GM21723 (cell line): ENCODE results near the gene PRKAG1.
A peak's percentile ranks its signal among the peaks of the same experiment; 100 is the strongest.

ENCODE experiments used
- ATAC-seq: cut with Tn5 transposase; IDR thresholded peaks from one replicate; pipeline ENCODE4 v1.9.1; 2021; ENCODE audit warnings: mild to moderate bottlenecking, moderate library complexity; ENCODE audit not compliant: unreplicated experiment

The PRKAG1 gene

DNA sequence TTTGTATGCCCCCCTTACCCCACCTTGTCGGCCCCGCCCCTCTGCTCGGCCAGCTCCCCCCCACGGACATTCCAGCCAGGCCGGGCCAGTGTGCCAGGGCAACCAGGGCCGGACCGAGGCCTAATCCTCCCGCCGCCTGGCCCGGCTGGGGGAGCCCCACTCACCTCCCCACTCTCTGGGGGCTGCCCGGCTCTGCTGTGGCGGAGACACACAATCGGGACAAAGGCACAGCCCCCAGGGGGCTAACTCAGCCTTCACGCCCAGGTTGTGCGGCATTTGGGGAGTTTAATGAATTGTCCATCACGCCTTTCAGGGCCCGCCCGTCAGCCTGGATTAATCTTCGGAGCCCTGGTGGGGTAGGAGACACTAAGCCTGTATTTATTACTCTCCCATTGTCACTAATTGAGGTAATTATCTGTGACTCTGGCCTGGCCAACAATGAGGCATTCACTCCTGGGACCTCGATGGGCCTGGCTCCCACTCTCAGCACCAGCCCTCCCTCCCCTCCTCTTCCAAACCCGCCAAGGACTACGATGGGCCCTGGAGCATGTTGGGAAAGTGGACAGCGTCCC is 31.8 kb downstream of the PRKAG1 start:
- no peak for ATAC-seq

DNA sequence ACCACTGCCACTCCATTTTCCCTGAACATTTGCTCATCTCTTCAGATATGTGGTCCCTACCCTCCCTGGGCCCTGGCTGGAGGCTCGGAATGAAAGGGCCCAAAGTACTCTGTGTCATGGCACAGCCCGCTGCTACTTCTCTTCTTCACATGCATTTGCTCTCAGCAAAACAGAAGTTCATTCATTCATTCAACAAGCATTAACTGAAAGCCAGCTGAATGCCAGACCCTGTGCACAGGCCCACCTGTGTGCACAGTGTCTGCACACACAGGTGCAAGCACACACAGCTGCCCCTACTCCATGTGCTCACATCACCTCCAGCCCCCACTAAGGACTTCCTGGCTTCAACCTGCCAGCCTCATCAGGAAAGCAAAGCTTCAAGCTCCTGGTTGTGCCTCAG is 32.7 kb downstream of the PRKAG1 start:
- ATAC-seq = no peak

DNA sequence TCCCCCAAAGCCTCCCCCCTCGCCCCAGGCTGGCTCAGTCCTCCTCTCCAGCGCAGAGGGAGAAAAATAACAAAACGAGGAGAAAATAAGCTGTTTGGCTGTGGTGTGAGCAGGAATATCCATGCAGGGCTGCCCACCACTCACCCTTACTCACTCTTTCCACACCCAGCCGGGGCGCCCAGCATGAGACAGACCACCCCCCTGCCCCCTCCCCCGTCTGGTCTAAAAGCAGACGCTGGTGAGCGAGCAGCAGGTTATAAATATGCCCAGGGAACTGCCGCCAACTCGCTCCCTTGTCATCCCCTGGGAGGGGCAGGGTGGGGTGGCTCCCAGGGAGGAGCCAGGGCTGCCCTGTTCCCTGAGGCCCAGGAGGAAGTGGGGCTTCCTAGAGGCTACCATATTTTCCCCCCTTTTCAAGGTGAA is 33.1 kb downstream of the PRKAG1 start:
- ATAC-seq = no peak

DNA sequence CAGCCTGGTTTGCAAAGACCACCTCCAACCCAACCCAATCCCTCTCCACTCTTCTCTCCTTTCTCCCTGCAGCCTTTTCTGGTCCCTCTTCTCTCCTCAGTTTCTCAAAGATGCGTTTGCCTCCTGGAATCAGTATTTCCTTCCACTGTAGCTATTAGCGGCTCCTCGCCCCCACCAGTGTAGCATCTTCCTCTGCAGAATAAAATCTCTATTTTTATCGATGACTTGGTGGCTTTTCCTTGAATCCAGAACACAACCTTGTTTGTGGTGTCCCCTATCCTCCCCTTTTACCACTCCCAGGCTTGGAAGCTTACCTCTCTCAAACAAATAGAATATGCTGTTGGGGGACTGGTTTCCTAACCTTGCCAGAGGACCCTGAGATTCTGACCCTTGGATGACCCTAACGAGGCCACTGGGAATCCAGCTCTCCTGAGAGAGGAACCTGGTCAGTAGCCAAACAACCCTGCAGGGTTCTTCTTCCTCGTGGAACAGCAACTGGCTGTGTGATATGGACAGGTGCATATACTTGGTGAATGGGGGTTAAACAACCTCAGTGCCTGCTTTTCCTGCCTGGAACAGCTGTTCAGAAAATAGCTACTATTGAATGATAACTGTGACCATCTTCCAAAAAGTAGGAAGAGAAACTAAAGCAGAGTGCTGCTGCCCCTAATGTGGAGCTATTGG is 36.0 kb downstream of the PRKAG1 start:
- ATAC-seq = no peak

DNA sequence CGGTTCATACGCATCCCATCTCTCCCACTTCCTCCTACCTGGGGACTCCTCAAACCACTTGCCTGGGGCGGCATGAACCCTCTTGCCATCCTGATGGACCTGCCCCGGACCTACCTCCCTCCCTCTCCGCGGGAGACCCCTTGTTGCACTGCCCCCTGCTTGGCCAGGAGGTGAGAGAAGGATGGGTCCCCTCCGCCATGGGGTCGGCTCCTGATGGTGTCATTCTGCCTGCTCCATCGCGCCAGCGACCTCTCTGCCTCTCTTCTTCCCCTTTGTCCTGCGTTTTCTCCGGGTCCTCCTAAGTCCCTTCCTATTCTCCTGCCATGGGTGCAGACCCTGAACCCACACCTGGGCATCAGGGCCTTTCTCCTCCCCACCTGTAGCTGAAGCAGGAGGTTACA is 36.8 kb downstream of the PRKAG1 start:
- ATAC-seq = no peak

DNA sequence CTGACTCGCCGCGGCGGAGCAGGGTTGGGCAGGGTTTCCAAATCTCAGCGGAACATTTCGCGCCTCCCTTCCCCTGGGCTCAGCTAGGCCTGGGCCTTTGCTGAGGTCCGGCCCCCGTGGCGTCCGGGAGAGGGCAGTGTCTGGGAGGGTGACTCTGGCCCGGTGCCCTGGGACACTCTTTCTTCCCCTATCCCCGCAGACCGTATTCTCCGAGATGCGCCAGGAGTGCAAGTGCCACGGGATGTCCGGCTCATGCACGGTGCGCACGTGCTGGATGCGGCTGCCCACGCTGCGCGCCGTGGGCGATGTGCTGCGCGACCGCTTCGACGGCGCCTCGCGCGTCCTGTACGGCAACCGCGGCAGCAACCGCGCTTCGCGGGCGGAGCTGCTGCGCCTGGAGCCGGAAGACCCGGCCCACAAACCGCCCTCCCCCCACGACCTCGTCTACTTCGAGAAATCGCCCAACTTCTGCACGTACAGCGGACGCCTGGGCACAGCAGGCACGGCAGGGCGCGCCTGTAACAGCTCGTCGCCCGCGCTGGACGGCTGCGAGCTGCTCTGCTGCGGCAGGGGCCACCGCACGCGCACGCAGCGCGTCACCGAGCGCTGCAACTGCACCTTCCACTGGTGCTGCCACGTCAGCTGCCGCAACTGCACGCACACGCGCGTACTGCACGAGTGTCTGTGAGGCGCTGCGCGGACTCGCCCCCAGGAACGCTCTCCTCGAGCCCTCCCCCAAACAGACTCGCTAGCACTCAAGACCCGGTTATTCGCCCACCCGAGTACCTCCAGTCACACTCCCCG is 37.4 kb downstream of the PRKAG1 start:
- ATAC-seq = no peak

DNA sequence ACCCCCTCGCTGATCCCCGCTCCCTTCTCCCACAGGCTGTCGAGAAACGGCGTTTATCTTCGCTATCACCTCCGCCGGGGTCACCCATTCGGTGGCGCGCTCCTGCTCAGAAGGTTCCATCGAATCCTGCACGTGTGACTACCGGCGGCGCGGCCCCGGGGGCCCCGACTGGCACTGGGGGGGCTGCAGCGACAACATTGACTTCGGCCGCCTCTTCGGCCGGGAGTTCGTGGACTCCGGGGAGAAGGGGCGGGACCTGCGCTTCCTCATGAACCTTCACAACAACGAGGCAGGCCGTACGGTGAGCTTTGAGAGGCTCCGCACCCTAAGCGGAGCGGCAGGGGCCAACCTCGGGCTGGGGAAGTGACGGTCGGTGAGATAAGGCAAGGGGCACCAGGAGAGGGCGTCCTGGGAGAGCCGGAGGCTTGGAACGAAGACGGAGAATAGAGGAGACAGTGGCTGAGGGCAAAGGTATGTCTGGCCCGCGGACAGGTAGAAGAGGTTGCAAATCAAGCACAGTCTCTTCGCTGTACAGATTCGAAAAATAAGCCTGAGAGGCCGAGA is 38.1 kb downstream of the PRKAG1 start:
- no peak for ATAC-seq

DNA sequence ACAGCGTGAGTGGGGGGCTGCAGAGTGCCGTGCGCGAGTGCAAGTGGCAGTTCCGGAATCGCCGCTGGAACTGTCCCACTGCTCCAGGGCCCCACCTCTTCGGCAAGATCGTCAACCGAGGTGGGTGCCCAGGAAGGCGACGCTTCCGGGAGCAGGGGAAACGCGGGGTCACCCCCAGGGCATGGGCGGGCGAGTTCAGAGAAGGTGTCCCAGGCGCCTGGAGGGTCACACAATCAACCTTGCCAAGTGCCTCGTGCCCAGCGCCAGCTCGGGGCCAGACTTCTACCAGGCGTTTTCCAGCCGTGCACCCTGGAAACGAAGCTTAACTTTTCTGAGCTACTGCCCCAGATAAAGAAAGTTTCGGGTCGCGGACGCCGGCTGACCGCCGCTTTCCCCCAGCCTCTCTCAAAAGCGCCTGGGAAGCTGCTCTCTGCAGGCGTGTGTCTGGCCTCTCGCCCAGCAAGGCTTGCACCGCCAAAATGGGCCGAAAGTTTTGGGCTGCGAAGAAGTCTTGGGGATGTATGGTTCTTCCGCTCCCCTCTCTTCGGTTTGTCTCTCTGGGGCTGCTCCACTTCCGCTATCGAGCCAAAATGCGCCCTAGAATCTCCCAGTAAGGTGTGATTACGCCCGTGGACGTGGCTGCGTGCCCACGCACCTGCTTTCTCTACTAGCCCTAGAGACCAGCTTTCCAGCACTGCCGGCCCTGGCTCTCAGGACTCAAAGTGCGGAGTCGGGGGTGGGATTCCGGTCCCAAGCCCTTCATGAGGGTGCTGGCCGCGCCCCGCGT is 38.8 kb downstream of the PRKAG1 start:
- ATAC-seq = no peak

DNA sequence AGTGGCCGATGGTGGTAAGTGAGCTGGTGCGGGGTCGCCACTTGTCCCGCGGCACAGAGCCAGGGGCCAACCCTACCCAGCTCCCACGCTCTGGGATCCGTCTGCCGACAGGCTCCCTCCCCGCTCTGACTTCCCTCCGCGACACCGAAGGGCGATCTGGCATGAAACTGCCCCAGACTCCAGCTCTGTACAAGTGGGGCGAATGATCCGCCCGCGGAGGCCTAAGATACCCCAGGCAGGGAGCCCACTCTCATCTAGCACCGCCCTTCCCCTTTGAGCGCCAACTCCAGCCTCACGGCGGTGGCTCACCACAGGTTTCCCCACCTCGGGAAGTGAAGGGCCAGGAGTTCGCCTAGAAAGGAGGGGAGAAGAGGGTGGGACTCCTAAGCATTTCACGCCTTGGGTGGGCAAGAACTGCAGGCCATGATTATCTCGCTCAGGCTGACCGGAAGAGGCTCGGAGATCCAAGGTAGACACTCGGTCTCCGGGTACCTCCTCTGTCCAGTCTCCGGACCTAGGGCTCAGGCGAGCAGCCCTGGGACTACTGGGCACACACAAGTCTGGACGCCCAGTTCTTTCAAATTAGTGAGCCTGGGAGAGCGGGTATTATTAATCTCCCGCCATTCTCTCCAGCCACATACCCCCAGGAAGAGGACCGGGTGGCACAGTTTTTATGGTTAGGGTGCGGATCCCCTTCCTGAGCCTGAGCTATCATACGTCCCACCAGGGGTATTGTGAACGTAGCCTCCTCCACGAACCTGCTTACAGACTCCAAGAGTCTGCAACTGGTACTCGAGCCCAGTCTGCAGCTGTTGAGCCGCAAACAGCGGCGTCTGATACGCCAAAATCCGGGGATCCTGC is 39.6 kb downstream of the PRKAG1 start:
- ATAC-seq = no peak

DNA sequence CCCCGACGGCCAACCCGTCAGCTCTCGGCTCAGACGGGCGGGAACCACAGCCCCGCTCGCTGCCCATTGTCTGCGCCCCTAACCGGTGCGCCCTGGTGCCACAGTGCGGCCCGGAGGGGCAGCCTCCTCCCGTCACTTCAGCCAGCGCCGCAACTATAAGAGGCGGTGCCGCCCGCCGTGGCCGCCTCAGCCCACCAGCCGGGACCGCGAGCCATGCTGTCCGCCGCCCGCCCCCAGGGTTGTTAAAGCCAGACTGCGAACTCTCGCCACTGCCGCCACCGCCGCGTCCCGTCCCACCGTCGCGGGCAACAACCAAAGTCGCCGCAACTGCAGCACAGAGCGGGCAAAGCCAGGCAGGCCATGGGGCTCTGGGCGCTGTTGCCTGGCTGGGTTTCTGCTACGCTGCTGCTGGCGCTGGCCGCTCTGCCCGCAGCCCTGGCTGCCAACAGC is 40.3 kb downstream of the PRKAG1 start, which contains the start of gene WNT1:
TSS of gene WNT1 (plus strand) at position 32 of the 450 bp plus-strand sequence. CDS start at position 361, 329 bp downstream.
- ATAC-seq = peak; percentile 8

DNA sequence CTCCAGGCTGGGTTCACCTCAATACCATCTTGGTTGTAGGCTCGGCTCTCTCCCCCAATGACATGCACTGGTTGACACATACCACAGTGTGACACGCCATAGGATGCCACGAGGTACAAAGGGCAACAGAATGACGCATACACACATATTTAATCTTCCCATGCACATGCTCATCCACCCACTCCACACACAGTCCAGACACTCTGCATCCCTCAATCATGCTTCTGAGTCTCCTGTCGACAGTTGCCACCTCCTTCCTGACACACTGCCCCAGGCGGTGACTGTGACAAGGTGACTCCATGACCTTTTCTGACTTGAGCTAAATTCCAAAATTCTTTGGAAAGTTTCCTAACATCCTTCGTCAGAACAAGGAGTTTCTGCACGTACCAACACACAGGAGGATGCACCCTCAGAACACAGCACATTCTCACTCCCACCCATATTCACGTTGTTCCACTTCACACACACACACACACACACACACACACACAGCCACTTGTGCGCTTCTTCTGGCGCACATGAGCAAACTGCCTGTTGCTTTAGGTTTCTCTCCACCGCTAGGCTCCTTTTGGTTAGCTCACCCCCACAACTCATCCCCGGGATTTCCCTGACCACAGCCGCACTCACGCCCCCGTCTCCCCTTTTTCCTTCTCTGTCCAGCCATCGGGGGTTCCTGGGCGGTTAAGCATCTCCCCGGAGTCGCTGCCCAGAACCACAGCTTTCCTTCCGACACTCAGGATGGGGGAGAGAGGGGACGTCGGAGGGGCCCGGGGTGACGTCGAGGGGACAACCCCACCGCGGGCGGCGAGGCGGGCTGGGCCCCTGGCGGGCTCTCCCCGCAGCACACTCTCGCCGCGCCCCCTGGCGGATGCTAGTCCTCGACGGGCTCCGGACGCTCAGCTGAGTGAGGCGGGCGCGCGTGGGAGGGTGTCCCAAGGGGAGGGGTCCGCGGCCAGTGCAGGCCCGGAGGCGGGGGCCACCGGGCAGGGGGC is 41.0 kb downstream of the PRKAG1 start:
- peak; percentile 55 for ATAC-seq

DNA sequence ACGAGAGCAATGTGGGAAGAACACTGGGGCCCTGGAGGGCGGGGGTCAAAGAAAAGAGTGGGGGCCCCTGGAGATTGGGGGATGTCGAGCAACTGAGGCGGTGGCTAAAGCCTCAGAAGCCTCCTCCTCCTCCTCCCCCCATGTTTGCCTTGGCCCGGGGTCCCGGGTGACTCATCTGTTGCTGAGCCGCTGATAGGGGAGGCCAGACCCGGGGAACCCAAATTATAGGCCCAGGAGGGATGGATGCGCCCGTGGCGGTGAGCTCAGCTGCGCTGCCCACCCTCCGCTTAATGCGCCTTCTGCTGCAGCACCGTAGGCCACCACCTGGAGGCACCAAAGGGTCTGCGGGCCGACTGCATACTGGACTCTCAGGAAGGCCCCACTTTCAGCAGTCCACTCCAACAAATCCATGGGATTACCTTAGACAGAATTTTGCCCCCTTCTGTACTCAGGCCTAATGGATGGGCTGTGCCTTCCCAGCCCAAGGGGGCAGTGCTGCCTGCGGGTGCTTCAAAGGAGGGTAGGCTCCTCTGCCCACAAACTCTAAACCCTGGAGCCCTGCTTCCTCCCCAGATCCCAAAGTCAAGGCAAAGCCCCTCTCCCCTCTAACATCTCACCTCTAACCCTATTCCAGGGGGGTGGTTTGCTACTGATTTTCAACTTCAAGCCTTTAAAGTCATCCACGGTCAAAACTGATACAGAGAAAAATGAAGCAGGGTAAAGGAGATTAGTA is 44.5 kb downstream of the PRKAG1 start:
- ATAC-seq = no peak

DNA sequence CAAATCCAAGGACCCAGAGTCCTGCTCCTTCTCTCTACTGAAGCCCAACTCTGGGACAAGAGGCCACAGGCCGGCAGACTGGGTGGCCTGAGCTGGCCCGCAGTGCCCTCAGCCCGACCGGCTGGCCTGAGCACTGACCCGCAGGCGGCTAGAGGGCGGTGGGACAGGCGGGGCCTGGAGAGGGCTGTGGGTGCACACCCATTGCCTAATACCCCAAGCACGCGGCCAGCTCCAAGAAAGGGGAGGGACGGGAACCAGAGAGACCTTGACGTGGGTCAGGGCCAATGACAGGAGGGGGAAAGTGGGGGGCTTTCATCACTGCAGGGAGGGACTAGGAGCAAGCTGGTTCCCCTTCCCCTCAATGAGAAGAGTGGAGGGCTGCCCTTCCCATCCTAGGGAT is 45.0 kb downstream of the PRKAG1 start:
- no peak for ATAC-seq

DNA sequence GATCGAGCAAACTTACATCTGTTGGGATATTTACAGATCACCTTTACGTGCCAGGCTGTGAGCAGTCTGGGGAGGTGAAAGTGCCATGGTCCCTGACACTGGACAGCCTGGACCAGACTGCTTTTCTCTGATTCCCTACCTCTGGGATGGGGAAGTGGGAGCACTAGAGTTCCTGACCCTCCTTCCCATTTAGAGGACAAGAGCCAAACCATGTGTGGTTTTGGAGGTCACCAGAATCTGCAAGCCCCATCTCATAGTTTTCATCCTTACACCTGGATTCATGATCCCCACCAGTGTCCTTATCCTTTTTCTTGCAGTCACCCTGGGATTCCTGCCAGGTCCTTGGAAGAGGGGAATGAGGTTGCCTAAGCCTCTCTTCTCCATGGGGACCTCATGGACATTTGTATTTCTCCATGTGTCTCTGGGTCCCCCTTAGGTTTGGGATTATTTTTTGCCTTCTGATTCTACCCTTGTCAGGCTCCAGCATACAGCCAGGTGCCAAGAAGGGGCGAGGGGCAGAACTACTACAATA is 45.6 kb downstream of the PRKAG1 start:
- no peak for ATAC-seq

DNA sequence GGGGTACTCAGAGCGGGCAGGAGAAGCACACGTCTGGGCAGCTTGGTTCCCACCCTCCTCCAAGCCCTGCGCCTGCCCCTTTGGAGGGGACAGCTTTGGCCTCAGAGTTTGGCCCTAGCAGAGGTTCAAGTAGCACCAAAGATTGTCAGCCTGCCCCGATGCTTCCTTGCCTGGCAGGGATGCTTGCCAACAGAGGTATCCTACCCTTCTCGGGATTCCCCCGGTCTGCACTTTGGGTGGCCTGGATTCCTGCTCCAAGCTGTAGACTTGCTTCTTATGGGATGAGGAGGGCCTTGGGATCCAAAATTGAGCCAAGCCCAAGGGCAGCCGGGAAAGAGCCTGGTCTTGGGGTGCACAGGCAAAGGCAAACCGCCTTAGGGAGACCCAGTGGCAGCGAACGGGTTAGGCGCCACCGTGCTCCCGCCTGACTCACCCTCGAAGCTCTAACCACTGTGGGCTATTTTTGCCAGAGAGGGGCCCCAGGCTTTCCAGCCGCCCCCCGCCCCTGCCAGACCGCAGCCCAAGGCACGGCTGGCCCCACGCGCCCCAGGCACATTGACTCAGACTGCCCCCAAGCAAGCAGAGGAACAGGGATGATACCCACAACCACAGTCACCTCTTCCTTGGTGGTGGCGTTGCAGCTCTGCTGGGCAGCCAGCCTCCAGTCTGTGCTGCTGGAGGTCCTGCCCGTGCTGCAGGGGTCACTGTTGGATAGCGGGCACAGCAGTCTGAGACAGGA is 46.2 kb downstream of the PRKAG1 start:
- no peak for ATAC-seq

DNA sequence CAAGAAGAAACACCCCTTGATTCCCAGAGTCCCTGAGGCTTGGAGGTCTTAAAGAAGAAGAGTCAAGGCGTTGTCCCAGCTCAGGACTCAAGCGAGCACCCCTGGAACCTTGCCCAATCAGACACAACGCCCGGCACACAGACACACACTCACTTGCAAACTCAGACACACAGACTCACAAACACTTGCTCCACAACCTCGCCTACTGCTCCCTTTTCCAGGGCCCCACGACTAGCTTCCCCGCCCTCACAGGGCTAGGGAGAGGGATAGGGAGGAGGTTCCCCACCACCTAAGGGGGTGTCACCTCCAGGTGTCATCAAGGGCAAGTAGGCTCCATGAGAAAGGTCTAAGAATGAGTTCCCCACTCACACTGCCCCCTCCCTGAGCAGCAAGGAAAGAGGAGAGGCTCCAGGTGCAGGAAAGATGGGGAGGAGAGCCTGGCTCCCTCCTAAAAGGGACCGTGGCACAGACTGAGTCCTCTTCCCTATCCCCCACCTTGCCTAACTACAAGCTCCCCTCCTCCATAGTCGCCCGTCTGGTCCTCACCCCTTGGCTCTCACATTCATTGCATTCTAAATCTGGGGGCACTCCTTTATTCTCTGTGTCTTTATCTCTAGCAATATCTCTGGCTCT is 47.8 kb downstream of the PRKAG1 start:
- ATAC-seq = no peak
